PC-3 (cell line): ENCODE data around the gene GALNT14.

Experiments
- CTCF ChIP-seq: fragments of 300-600 bp; sonication (generic); conservative IDR thresholded peaks from 2 replicates; pipeline ENCODE4 v1.5.1; 2017; ENCODE audit warnings: antibody characterized with exemption, low read depth, mild to moderate bottlenecking, low read length
- EZH2 ChIP-seq: fragments of 300-600 bp; sonication (generic); IDR thresholded peaks from one replicate; pipeline ENCODE4 v1.6.1; 2017; ENCODE audit warnings: antibody characterized with exemption, mild to moderate bottlenecking, low read length; ENCODE audit not compliant: unreplicated experiment
- EZH2phosphoT487 ChIP-seq: fragments of 300-600 bp; sonication (generic); IDR thresholded peaks from 2 replicates; pipeline ENCODE4 v1.6.1; 2018; ENCODE audit warnings: mild to moderate bottlenecking, antibody characterized with exemption, low read length, borderline replicate concordance

- TF ChIP-seq CTCF (no peak), EZH2 (no peak), EZH2phosphoT487 (no peak)
These were observed 207.5 kb downstream of the GALNT14 start for GRCh38 chr2:30930716-30931115.
